GM21576 (cell line): Measurements from ENCODE around the gene ARHGAP28.
"Not testable (repeated sequence)": the region's sequence is repeated elsewhere in the genome, so short reads cannot be mapped to it uniquely, and the experiment has no call there.

Experiments
- ATAC-seq: cut with Tn5 transposase; IDR thresholded peaks from one replicate; pipeline ENCODE4 v1.9.1; 2021; ENCODE audit warnings: mild to moderate bottlenecking, moderate library complexity; ENCODE audit not compliant: unreplicated experiment

The ARHGAP28 gene

DNA sequence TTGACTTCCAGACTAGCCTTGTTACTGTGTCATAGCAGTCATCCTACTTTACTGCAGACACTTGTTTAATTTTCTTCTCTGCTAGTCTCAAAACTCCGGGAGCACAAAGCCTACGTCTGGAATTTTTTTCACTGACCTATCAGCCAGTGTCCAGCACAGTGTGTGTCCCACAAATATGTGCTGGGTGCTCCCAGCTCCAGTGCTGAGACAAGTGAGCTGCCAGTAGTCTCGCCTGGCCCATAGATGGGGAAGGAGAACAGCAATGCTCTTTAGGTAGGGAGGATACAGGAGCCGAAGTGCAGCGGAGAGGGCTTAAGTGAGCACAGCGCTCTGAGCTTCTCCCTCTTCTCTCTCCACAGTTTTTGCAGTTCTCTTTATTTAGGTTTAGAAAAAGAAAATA is 34.0 kb downstream of the ARHGAP28 start:
- no peak for ATAC-seq

DNA sequence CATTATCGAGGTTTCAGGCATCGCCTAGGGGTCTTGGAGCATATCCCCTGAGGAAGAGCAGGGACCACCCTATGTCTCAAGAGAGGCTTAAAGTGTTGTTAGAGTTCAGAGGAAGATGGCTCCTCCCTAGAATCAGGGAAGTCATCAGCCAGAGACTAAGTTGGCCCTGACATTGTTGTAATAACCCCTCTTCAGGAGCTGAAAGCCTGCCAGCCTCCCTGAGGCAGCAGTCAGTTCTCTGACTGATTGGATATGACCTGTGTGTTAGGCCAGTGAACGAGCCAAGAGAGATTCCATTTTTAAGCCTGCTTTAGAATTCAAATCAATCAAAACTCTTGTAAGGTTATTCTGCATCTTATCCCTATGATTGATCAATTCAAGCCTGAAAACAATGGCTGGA is 34.9 kb downstream of the ARHGAP28 start:
- no peak for ATAC-seq

DNA sequence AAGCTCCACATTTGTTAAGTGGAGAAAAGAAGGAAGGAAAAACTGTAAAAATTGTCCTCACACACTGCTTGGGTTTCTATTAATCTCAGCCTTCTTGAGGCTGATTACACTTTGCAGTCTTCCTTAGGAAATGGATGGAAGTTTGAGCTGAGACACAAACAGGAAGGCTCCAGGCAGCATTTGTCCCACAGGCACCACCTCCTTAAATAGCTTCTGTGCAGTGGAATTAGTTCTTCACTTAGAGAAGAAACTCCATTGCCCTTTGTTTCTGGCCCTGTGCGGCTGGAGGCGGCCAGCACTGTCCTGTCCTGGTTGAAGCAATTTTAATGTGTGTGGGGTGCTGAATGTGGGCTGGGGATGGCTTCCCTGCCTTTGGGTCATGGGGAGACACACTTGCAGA is 44.3 kb downstream of the ARHGAP28 start:
- ATAC-seq = no peak

DNA sequence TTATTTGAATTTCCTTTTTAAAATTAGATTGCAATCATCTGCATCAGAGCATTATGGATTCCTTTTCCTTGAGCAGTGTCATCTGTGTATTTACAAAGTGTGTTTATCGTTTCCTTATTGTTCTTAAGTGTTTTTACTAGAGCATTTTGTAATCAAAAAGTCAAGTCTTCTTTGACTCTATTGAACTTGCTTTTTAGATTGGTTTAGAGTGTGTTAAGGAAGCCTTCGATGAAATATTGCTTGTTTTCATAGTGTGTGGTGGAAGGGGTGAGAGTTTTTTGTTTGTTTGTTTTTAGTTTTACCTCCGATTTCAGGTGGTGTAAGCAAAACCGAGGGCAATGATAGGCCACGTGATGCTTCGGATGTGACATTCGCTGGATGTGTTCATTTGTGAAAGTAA is 45.7 kb downstream of the ARHGAP28 start:
- no peak for ATAC-seq

DNA sequence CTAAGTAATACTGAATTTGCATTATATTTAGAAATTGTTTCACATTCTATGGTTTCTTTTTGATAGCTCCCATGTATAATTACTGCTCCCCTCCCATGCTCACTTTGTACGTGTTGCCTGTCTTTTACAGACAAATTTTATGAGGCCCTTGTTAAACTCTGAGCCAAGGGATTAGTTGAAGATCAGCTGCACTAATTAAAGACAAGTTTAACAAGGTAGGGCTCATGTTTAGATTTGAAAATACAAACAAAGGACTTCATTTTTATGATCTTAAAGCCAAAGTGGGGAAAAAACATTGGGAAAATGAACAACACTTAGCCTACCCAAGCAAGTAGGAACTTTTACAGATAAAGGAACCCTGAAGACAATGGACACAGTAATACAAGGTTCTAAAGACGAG is 46.2 kb downstream of the ARHGAP28 start:
- no peak for ATAC-seq

DNA sequence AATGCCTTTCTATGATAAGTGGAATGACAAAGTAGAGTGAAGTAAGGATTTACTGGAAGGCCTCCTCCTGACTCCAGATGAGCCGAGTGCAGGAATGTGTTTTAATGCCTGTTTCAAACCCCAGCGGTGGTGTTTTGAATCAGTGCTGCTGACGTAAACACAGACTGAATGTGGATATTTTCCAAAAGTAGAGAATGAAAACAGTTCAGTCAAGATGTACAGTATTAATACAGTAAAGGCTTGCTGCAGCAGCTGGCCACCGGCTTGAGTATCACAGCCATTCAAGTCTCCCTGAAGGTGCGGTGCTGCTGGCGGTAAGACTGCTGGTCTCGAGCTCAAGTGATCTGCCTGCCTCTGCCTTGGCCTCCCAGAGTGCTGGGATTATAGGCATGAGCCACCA is 46.7 kb downstream of the ARHGAP28 start:
- ATAC-seq = no peak

- ATAC-seq = no peak
Observed at GRCh38 chr18:6777509-6777908, 48.0 kb downstream of the ARHGAP28 start.

- ATAC-seq = no peak
Observed at GRCh38 chr18:6778459-6779247, 49.1 kb downstream of the ARHGAP28 start.

- no peak for ATAC-seq
Observed at GRCh38 chr18:6781142-6781714, 51.7 kb downstream of the ARHGAP28 start.

- no peak for ATAC-seq
Observed at GRCh38 chr18:6781796-6782195, 52.3 kb downstream of the ARHGAP28 start.

DNA sequence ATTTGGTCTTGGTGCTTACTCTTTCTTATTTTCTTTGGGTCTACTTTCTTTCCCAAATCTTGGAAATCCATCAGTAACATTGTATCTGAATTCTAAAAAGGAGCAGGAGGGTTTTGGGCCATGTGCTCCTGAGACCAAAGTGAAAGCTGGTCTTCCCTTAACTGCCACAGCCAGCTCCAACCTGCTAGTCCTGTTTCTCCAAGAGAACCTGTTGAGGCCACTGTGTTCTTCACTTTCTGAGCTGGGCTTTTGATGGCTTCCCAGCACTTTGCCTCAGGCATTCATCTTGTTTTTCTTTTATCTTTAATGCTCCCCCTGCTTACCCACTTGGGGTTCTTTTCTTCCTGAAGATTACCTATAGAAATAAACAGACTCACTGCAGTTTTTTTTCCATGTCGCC is 53.3 kb downstream of the ARHGAP28 start:
- ATAC-seq = no peak

- ATAC-seq = no peak
Observed at GRCh38 chr18:6784046-6784445, 54.5 kb downstream of the ARHGAP28 start.

DNA sequence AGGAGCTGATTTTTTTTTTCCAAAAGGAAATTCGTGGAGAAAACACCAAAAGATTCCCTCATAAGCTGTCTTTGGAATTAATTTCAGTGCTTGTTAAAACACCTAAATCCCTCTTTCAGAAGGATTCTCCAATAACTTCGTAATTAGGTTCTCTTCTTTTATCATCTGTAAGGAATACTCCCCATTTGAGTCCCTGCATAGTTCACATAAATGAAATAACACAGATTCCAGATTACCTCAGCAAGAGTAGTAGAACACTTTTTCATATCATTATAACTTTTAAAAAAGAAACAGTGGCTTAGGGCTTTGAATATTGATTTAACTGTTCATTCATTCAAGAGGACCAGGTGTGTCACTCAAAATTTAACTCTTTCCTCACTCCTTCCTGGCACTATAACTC is 55.5 kb downstream of the ARHGAP28 start:
- ATAC-seq = no peak

DNA sequence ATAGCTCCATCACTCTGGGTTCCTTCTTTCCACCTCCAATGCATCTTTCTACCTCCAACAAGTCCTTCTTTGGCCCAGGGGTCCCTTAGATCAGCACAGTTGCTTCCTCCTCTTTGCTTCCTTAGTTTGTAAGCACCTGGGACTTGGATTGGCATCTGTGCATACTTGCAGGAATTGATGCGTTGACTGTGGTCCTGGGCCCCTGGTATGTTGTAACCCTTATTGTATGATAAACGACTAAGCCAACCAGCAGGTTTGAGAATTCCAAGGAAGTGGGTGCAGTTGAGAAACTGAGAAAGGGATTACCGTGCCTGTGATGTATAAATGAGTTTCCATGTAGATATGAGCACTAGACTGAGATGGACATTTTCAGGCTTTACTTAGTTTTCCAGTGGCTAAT is 55.9 kb downstream of the ARHGAP28 start:
- no peak for ATAC-seq

DNA sequence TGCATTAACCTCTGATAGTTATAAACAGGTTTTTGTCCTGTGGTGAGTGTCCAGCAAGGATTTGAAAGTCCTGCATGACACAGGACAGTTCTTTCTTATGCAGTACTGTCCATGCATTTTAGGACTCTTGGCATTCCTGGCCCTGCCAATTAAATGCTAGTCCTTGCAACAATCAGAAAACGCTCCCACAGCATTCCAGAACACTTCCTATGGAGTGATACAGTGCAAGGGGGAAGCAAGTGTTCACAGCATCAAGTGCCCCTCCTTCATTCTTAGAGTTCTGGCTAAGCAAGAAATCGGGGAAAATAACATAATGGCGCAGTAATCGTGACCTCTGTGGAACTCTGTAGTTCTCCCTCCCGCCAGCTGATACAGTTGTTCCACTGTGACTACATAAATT is 62.9 kb downstream of the ARHGAP28 start:
- ATAC-seq = no peak

DNA sequence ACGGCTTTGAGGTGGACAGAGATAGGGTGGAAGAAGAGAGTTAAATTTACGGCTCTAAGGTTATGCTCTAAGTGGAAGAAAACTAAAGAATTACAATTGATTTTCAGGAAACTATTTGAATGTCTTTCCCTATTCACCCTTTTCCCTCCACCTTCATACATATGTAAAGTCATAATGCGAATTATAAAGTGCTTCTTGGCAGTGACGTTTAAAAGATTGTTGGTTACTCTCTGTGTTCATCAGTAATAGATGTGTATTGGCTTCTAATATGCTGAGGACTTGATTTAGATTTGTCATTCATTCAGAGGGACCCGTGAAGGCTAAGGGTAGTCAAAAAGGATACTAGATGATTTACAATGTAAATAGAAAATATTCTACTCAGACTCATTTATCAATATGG is 63.9 kb downstream of the ARHGAP28 start:
- no peak for ATAC-seq

GRCh38 chr18:6793986-6794385 is 64.5 kb downstream of the ARHGAP28 start:
- ATAC-seq = no peak

- no peak for ATAC-seq
Observed at GRCh38 chr18:6795307-6795706, 65.8 kb downstream of the ARHGAP28 start.

- ATAC-seq = no peak
Observed at GRCh38 chr18:6796511-6796910, 67.0 kb downstream of the ARHGAP28 start.

DNA sequence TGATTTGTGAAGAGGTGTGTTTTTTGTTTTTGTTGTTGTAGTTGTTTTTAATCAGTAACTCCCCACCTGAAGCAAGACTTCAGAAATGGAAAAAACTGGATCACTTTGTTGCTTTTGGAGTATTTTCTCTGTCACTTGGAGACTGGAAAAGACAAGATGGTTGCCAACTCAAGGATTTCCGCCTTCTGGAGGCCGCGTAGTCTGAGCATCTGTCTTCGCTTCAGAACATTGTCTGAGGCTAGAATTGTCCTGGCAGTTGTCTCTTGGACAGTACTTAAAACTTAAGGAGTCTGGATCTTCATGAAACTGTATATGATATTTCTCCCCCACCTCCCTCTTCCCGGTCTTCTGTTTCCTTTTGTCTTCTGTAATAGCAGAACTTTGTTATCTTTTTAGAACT is 67.7 kb downstream of the ARHGAP28 start:
- ATAC-seq = no peak

GRCh38 chr18:6798896-6799295 is 69.4 kb downstream of the ARHGAP28 start:
- ATAC-seq = no peak

DNA sequence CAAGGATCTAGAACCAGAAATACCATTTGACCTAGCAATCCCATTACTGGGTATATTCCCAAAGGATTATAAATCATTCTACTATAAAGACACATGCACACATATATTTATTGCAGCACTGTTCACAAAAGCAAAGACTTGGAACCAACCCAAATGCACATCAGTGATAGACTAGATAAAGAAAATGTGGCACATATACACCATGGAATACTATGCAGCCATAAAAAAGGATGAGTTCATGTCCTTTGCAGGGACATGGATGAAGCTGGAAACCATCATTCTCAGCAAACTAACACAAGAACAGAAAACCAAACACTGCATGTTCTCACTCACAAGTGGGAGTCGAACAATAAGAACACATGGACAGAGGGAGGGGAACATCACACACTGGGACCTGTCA is 70.8 kb downstream of the ARHGAP28 start:
- ATAC-seq = not testable (repeated sequence)
